H9 (cell line): Measurements from ENCODE around the gene LMBR1. TPM values are rescaled to one million over a fixed set of nuclear protein-coding genes. Genes with fewer than 3 reads are reported as not detected.
"Not testable (repeated sequence)": the region's sequence is repeated elsewhere in the genome, so short reads cannot be mapped to it uniquely, and the experiment has no call there.

Experiments used
- DNase-seq: peaks from one replicate; pipeline ENCODE4 v3.0.0-alpha.2; 2017
- H2AFZ ChIP-seq: one replicate; pipeline ENCODE4 v1.6.1; 2013; ENCODE audit warnings: mild to moderate bottlenecking, low read length, control low read depth, moderate library complexity
- H2AK5ac ChIP-seq: 2 replicates; pipeline ENCODE4 v1.6.1; 2013; ENCODE audit warnings: low read length, control low read depth, mixed read lengths; ENCODE audit not compliant: insufficient read length
- H2BK120ac ChIP-seq: one replicate; pipeline ENCODE4 v1.6.1; 2013; ENCODE audit warnings: low read depth, mild to moderate bottlenecking, low read length, control low read depth, inconsistent platforms; ENCODE audit not compliant: poor library complexity, severe bottlenecking
- H2BK12ac ChIP-seq: 2 replicates; pipeline ENCODE4 v1.6.1; 2013; ENCODE audit warnings: low read length, control low read depth, mixed read lengths, low read depth; ENCODE audit not compliant: insufficient read length
- H2BK15ac ChIP-seq: 2 replicates; pipeline ENCODE4 v1.6.1; 2013; ENCODE audit warnings: low read depth, low read length, control low read depth
- H2BK20ac ChIP-seq: one replicate; pipeline ENCODE4 v1.6.1; 2013; ENCODE audit warnings: low read depth, mild to moderate bottlenecking, low read length, control low read depth, inconsistent platforms; ENCODE audit not compliant: poor library complexity, severe bottlenecking
- H2BK5ac ChIP-seq: 2 replicates; pipeline ENCODE4 v1.6.1; 2013; ENCODE audit warnings: low read length, control low read depth, mixed read lengths; ENCODE audit not compliant: insufficient read length
- H3K14ac ChIP-seq: 2 replicates; pipeline ENCODE4 v1.6.1; 2013; ENCODE audit warnings: low read length, control low read depth; ENCODE audit not compliant: insufficient read depth
- H3K18ac ChIP-seq: 2 replicates; pipeline ENCODE4 v1.6.1; 2013; ENCODE audit warnings: low read depth, mild to moderate bottlenecking, mixed read lengths, low read length, control low read depth; ENCODE audit not compliant: insufficient read length
- H3K23ac ChIP-seq: 2 replicates; pipeline ENCODE4 v1.6.1; 2013; ENCODE audit warnings: low read length, control low read depth, mixed read lengths, low read depth; ENCODE audit not compliant: insufficient read length
- H3K23me2 ChIP-seq: 2 replicates; pipeline ENCODE4 v1.6.1; 2013; ENCODE audit warnings: low read depth, mild to moderate bottlenecking, mixed read lengths, low read length, control low read depth; ENCODE audit not compliant: insufficient read length, poor library complexity, severe bottlenecking
- H3K27ac ChIP-seq: 2 replicates; pipeline ENCODE4 v1.5.1; 2013; ENCODE audit warnings: low read length, control low read depth, mixed read lengths, low read depth; ENCODE audit not compliant: insufficient read length
- H3K27me3 ChIP-seq: 2 replicates; pipeline ENCODE4 v1.6.1; 2013; ENCODE audit warnings: low read length, control low read depth, inconsistent platforms; ENCODE audit not compliant: insufficient read depth
- H3K4ac ChIP-seq: 2 replicates; pipeline ENCODE4 v1.6.1; 2013; ENCODE audit warnings: low read depth, mild to moderate bottlenecking, control low read depth, inconsistent platforms, low read length, moderate library complexity
- H3K4me1 ChIP-seq: 2 replicates; pipeline ENCODE4 v1.6.1; 2013; ENCODE audit warnings: low read length, control low read depth, inconsistent platforms; ENCODE audit not compliant: insufficient read depth
- H3K4me2 ChIP-seq: 2 replicates; pipeline ENCODE4 v1.6.1; 2013; ENCODE audit warnings: low read length, control low read depth, mixed read lengths; ENCODE audit not compliant: insufficient read length, insufficient read depth
- H3K56ac ChIP-seq: 2 replicates; pipeline ENCODE4 v1.6.1; 2013; ENCODE audit warnings: low read depth, mild to moderate bottlenecking, mixed read lengths, low read length, control low read depth; ENCODE audit not compliant: insufficient read length
- H3K79me1 ChIP-seq: 2 replicates; pipeline ENCODE4 v1.6.1; 2013; ENCODE audit warnings: low read depth, mild to moderate bottlenecking, moderate library complexity, low read length, control low read depth, inconsistent platforms; ENCODE audit not compliant: insufficient read depth, poor library complexity, severe bottlenecking
- H3K79me2 ChIP-seq: 2 replicates; pipeline ENCODE4 v1.6.1; 2013; ENCODE audit warnings: low read length, control low read depth, inconsistent platforms; ENCODE audit not compliant: insufficient read depth
- H3K9ac ChIP-seq: 2 replicates; pipeline ENCODE4 v1.6.1; 2013; ENCODE audit warnings: low read length, control low read depth, mixed read lengths; ENCODE audit not compliant: insufficient read length; ENCODE audit errors: extremely low read depth
- H3K9me3 ChIP-seq: one replicate; pipeline ENCODE4 v1.6.1; 2013; ENCODE audit warnings: low read depth, low read length, inconsistent platforms; ENCODE audit not compliant: control insufficient read depth
- H3T11ph ChIP-seq: one replicate; pipeline ENCODE4 v1.6.1; 2013; ENCODE audit warnings: mild to moderate bottlenecking, low read length, control low read depth, inconsistent platforms
- H4K20me1 ChIP-seq: one replicate; pipeline ENCODE4 v1.6.1; 2013; ENCODE audit not compliant: control insufficient read depth, insufficient read length, insufficient read depth
- H4K5ac ChIP-seq: 2 replicates; pipeline ENCODE4 v1.6.1; 2013; ENCODE audit warnings: low read depth, mild to moderate bottlenecking, mixed read lengths, low read length, control low read depth; ENCODE audit not compliant: insufficient read length
- H4K8ac ChIP-seq: replicated peaks from 2 replicates; pipeline ENCODE4 v1.6.1; 2013; ENCODE audit warnings: low read length, control low read depth, mixed read lengths, low read depth; ENCODE audit not compliant: insufficient read length
- H4K91ac ChIP-seq: 2 replicates; pipeline ENCODE4 v1.6.1; 2013; ENCODE audit warnings: low read depth, mild to moderate bottlenecking, moderate library complexity, mixed read lengths, low read length, control low read depth; ENCODE audit not compliant: insufficient read length
- H3K27ac Mint-ChIP-seq, 3 experiments: 2 replicates in 2 of 3; 3 replicates in 1 of 3; pipeline ENCODE4 v1.8.0; 2020 to 2021; ENCODE audit warnings: mixed read lengths in 3 of 3, mild to moderate bottlenecking in 1 of 3, moderate library complexity in 1 of 3
- H3K27me3 Mint-ChIP-seq: 2 replicates; pipeline ENCODE4 v1.8.0; 2021; ENCODE audit warnings: low read depth, mild to moderate bottlenecking, moderate library complexity, mixed read lengths
- H3K36me3 Mint-ChIP-seq, 3 experiments: 2 replicates in 2 of 3; 3 replicates in 1 of 3; pipeline ENCODE4 v1.8.0; 2020 to 2021; ENCODE audit warnings: low read depth in 3 of 3, mixed read lengths in 3 of 3; ENCODE audit not compliant: insufficient read depth in 1 of 3
- H3K4me1 Mint-ChIP-seq, 2 experiments: 2 replicates each; pipeline ENCODE4 v1.8.0; 2020; ENCODE audit warnings: mixed read lengths in 2 of 2
- H3K4me3 Mint-ChIP-seq, 2 experiments: 2 replicates in 1 of 2; 3 replicates in 1 of 2; pipeline ENCODE4 v1.8.0; 2020 to 2021; ENCODE audit warnings: mild to moderate bottlenecking in 2 of 2, mixed read lengths in 2 of 2, moderate library complexity in 1 of 2
- H3K9me3 Mint-ChIP-seq, 2 experiments: 2 replicates in 1 of 2; 3 replicates in 1 of 2; pipeline ENCODE4 v1.8.0; 2020; ENCODE audit warnings: mild to moderate bottlenecking in 2 of 2, mixed read lengths in 2 of 2, moderate library complexity in 1 of 2
- WGBS: extraction: QIAGEN DNeasy Blood & Tissue Kit; methylation state at CpG from one replicate; pipeline ENCODE4 v1.1.7; 2013; ENCODE audit warnings: missing lambda C conversion rate, low lambda C conversion rate, mixed read lengths; ENCODE audit not compliant: insufficient read length; ENCODE audit errors: extremely low coverage; 5-methylcytosine and 5-hydroxymethylcytosine counted together
- total RNA-seq: library from RNA; stranded (reverse); gene quantifications from 2 replicates; pipeline ENCODE4 v1.2.1, GENCODE V29; 2021
- TF ChIP-seq, protein P1 (sequence below): fragments of 200-600 bp; sonication (generic); conservative IDR thresholded peaks from 3 replicates; pipeline ENCODE4 v1.8.0; 2021; ENCODE audit warnings: antibody characterized with exemption, mild to moderate bottlenecking

Gene LMBR1
- total RNA-seq, 1 experiment from 2014 or later, result 62.3 TPM

DNA sequence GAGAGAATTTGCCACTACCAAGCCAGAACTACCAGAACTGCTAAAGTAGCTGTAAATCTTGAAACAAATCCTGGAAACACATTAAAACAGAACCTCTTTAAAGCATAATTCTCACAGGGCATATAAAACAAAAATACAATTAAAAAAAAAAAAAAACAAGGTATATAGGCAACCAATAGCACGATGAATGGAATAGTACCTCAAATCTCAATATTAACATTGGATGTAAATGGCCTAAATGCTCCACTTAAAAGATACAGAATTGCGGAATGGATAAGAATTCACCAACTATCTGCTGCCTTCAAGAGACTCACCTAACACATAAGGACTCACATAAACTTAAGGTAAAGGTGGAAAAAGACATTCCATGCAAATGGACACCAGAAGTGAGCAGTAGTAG, 17.2 kb downstream of the LMBR1 start:
- Histone ChIP-seq H3K9ac (no peak overlapping the region), H3K23ac (no peak overlapping the region), H4K91ac (no peak overlapping the region), H2BK12ac (no peak overlapping the region), H3K4me2 (no peak overlapping the region), H2BK15ac (no peak overlapping the region), H2BK5ac (no peak overlapping the region), H3K27ac (no peak overlapping the region), H4K5ac (no peak overlapping the region), H3K79me1 (peaks cover 3% of the 10 kb centered on the region), H3K18ac (no peak overlapping the region), H3K56ac (no peak overlapping the region), H4K8ac (no peak overlapping the region), H3K14ac (no peak overlapping the region), H3K23me2 (no peaks in the 10 kb centered on the region), H3T11ph (no peak overlapping the region), H2BK120ac (no peak overlapping the region), H3K27me3 (no peaks in the 10 kb centered on the region), H3K79me2 (no peaks in the 10 kb centered on the region; the same call in 1 of the 2 replicates), H3K9me3 (no peaks in the 10 kb centered on the region), H2BK20ac (no peak overlapping the region), H2AK5ac (no peak overlapping the region), H4K20me1 (no peaks in the 10 kb centered on the region), H3K4ac (no peak overlapping the region), H2AFZ (no peak overlapping the region), H3K4me1 (no peaks in the 10 kb centered on the region)
- peaks cover 40 to 45% of the 10 kb centered on the region in 2 experiments for H3K9me3 Mint-ChIP-seq
- H3K4me1 Mint-ChIP-seq, result peaks cover 0 to 19% of the 10 kb centered on the region in 2 experiments; a peak in 2 of 4 replicates
- peaks cover 2% of the 10 kb centered on the region; the same call in 1 of the 2 replicates for H3K27me3 Mint-ChIP-seq
- no CpG with 5 or more reads among the region's 2 CpGs for WGBS
- DNase-seq, result no peak
- TF ChIP-seq, protein P1, sequence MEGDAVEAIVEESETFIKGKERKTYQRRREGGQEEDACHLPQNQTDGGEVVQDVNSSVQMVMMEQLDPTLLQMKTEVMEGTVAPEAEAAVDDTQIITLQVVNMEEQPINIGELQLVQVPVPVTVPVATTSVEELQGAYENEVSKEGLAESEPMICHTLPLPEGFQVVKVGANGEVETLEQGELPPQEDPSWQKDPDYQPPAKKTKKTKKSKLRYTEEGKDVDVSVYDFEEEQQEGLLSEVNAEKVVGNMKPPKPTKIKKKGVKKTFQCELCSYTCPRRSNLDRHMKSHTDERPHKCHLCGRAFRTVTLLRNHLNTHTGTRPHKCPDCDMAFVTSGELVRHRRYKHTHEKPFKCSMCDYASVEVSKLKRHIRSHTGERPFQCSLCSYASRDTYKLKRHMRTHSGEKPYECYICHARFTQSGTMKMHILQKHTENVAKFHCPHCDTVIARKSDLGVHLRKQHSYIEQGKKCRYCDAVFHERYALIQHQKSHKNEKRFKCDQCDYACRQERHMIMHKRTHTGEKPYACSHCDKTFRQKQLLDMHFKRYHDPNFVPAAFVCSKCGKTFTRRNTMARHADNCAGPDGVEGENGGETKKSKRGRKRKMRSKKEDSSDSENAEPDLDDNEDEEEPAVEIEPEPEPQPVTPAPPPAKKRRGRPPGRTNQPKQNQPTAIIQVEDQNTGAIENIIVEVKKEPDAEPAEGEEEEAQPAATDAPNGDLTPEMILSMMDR, result no peak
- no peak overlapping the region for H3K4me3 Mint-ChIP-seq
- no peak overlapping the region; a peak in 1 of 7 replicates for H3K27ac Mint-ChIP-seq
- peaks cover 42 to 55% (median 54%) of the 10 kb centered on the region in 3 experiments for H3K36me3 Mint-ChIP-seq

DNA sequence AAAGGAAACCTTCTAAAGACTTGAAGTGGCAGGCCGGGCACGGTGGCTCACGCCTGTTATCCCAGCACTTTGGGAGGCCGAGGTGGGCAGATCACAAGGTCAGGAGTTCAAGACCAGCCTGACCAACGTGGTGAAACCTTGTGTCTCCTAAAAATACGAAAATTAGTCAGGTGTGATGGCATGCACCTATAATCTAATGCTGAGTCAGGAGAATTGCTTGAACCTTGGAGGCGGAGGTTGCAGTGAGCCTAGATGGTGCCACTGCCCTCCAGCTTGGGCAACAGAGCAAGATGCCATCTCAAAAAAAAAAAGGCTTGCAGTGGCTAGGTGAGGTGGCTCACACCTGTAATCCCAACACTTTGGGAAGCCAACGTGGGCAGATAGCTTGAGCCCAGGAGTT, 24.6 kb downstream of the LMBR1 start:
- H2BK20ac ChIP-seq, H3K56ac ChIP-seq, H4K91ac ChIP-seq, H2BK120ac ChIP-seq, H3T11ph ChIP-seq, H3K9me3 ChIP-seq, H3K27me3 Mint-ChIP-seq, H3K79me1 ChIP-seq, H3K27me3 ChIP-seq, H2BK12ac ChIP-seq, H3K4me2 ChIP-seq, H4K8ac ChIP-seq, H4K20me1 ChIP-seq, H3K9me3 Mint-ChIP-seq, H4K5ac ChIP-seq, H3K18ac ChIP-seq, H3K4ac ChIP-seq, H2AFZ ChIP-seq, H2AK5ac ChIP-seq, H3K23ac ChIP-seq, H3K79me2 ChIP-seq, DNase-seq, H3K4me1 ChIP-seq, H2BK5ac ChIP-seq, H3K27ac ChIP-seq, H3K14ac ChIP-seq, H3K4me3 Mint-ChIP-seq, H3K23me2 ChIP-seq, H3K27ac Mint-ChIP-seq, H3K9ac ChIP-seq, H2BK15ac ChIP-seq: not testable (repeated sequence)
- H3K4me1 Mint-ChIP-seq, result peaks cover 16 to 23% of the 10 kb centered on the region in 2 experiments
- no CpG with 5 or more reads among the region's 8 CpGs for WGBS
- peaks cover 17 to 30% (median 21%) of the 10 kb centered on the region in 3 experiments for H3K36me3 Mint-ChIP-seq
